Gastrocnemius medialis (tissue), 4 donors: ENCODE data around the gene ZPR1. TPM values are rescaled to one million over a fixed set of nuclear protein-coding genes. Genes with fewer than 3 reads are reported as not detected.
"Not testable (repeated sequence)": the region's sequence is repeated elsewhere in the genome, so short reads cannot be mapped to it uniquely, and the experiment has no call there.

ENCODE experiments used
- ATAC-seq, 2 donors: fragments of 150-250 bp; one replicate each; pipeline ENCODE4 v1.9.1; 2016
- DNase-seq, 2 donors: peaks; one replicate each; pipeline ENCODE4 v3.0.0-alpha.2; 2019
- H3K27ac ChIP-seq, 4 donors: fragments of 200-600 bp; sonication (generic); 1 replicate in 1 of 4; 2 replicates in 3 of 4; pipeline ENCODE4 v1.5.1; 2016 to 2018; ENCODE audit warnings: mild to moderate bottlenecking in 2 of 4, moderate library complexity in 1 of 4
- H3K27me3 ChIP-seq, 3 donors: fragments of 200-600 bp; sonication (generic) in 2 of 3; 1 replicate in 1 of 3; 2 replicates in 2 of 3; pipeline versions ENCODE4 v1.5.1 to v1.6.0; 2016 to 2019; ENCODE audit warnings: mild to moderate bottlenecking in 1 of 3, moderate library complexity in 1 of 3
- H3K36me3 ChIP-seq, 2 donors: fragments of 200-600 bp; sonication (generic) in 1 of 2; one replicate each; pipeline ENCODE4 v1.5.1; 2017 to 2018
- H3K4me1 ChIP-seq, 2 donors: fragments of 200-600 bp; sonication (generic) in 1 of 2; one replicate each; pipeline ENCODE4 v1.5.1; 2016 to 2017; ENCODE audit warnings: mild to moderate bottlenecking in 2 of 2
- H3K4me3 ChIP-seq, 4 donors: fragments of 200-600 bp; sonication (generic) in 3 of 4; 1 replicate in 1 of 4; 2 replicates in 3 of 4; pipeline ENCODE4 v1.5.1; 2016 to 2019; ENCODE audit warnings: mild to moderate bottlenecking in 2 of 4
- H3K9me3 ChIP-seq, 3 donors: fragments of 200-600 bp; sonication (generic) in 2 of 3; 1 replicate in 1 of 3; 2 replicates in 2 of 3; pipeline ENCODE4 v1.5.1; 2016 to 2019
- CTCF ChIP-seq, 5 experiments: fragments of 450-650 bp in 3 of 5; fragments of 200-600 bp in 2 of 5; sonication (generic) in 2 of 5; IDR thresholded peaks in 4 of 5; conservative IDR thresholded peaks in 1 of 5; 1 replicate in 4 of 5; 2 replicates in 1 of 5; pipeline ENCODE4 v1.5.1; 2016 to 2019; ENCODE audit warnings: antibody characterized with exemption in 5 of 5, mild to moderate bottlenecking in 3 of 5, moderate library complexity in 3 of 5
- POLR2A ChIP-seq, 2 donors: fragments of 450-650 bp; IDR thresholded peaks; one replicate each; pipeline ENCODE4 v1.6.1; 2017; ENCODE audit warnings: antibody characterized with exemption in 2 of 2, mild to moderate bottlenecking in 2 of 2, moderate library complexity in 2 of 2
- in situ Hi-C, 4 donors: fragments of 200-750 bp; cut with MboI; loops; one replicate each; pipeline versions ENCODE4 v1.15.0 to v1.8.0; 2017; ENCODE audit warnings: low sequenced_read_pairs in 4 of 4
- intact Hi-C: fragments of 100-400 bp; cut with DNase I; formaldehyde crosslinking; loops from one replicate; pipeline ENCODE4 v1.15.1; 2023; ENCODE audit warnings: low total_unique reads
- total RNA-seq, 4 donors: library from RNA; depleted of rRNA; stranded (reverse); fragments of >200 nt; gene quantifications; one replicate each; pipeline versions ENCODE4 v1.1.0 to v1.2.3, GENCODE V29; 2016

Gene ZPR1
- total RNA-seq, 4 donors from 2014 or later = 43.3 to 82.5 (median 56.9) TPM

GRCh38 chr11:116804001-116804400 lies 16.2 kb upstream of the ZPR1 start:
- Histone ChIP-seq H3K9me3 (no peaks in the 10 kb centered on the region), H3K36me3 (no peaks in the 10 kb centered on the region), H3K4me1 (no peaks in the 10 kb centered on the region), H3K27ac (no peak overlapping the region), H3K4me3 (no peak overlapping the region), H3K27me3 (no peaks in the 10 kb centered on the region)
- no peak for TF ChIP-seq POLR2A (IDR thresholded peaks at IDR 0.05)
- TF ChIP-seq CTCF (IDR thresholded peaks at IDR 0.05 in 4 of 5, conservative IDR thresholded peaks at IDR 0.05 in 1 of 5) = no peak
- intact Hi-C loops = no loop called here
- in situ Hi-C loops = no loop called here
- DNase-seq (no peak), ATAC-seq (no peak)

- H3K27ac ChIP-seq, DNase-seq, H3K4me3 ChIP-seq, in situ Hi-C loops, H3K36me3 ChIP-seq, intact Hi-C loops, H3K27me3 ChIP-seq, H3K9me3 ChIP-seq, ATAC-seq, H3K4me1 ChIP-seq: not testable (repeated sequence)
Measured at GRCh38 chr11:116801662-116802061, 13.8 kb upstream of the ZPR1 start.

- no peak overlapping the region for H3K27ac ChIP-seq
- ATAC-seq (no peak), DNase-seq (no peak)
- no peak overlapping the region for H3K4me3 ChIP-seq
- TF ChIP-seq CTCF (IDR thresholded peaks at IDR 0.05 in 4 of 5, conservative IDR thresholded peaks at IDR 0.05 in 1 of 5) (no peak), POLR2A (IDR thresholded peaks at IDR 0.05) (no peak)
- intact Hi-C loops = no loop called here
- H3K27me3 ChIP-seq = no peaks in the 10 kb centered on the region
- in situ Hi-C loops = no loop called here
- H3K9me3 ChIP-seq = no peaks in the 10 kb centered on the region
- no peaks in the 10 kb centered on the region for H3K4me1 ChIP-seq
- no peaks in the 10 kb centered on the region for H3K36me3 ChIP-seq
Measured at GRCh38 chr11:116800610-116801009, 12.8 kb upstream of the ZPR1 start.

- TF ChIP-seq POLR2A (IDR thresholded peaks at IDR 0.05) (no peak), CTCF (IDR thresholded peaks at IDR 0.05 in 4 of 5, conservative IDR thresholded peaks at IDR 0.05 in 1 of 5) (no peak)
- Histone ChIP-seq H3K4me3 (no peak overlapping the region), H3K27ac (no peak overlapping the region), H3K36me3 (no peaks in the 10 kb centered on the region), H3K4me1 (no peaks in the 10 kb centered on the region), H3K27me3 (no peaks in the 10 kb centered on the region), H3K9me3 (no peaks in the 10 kb centered on the region)
- intact Hi-C loops = no loop called here
- ATAC-seq = no peak
- no peak for DNase-seq
- in situ Hi-C loops = loop anchor here in 2 of 4 donors (10.0 kb wide), 1 partner anchor 306 kb away; no protein-coding TSS in a partner anchor
Measured at GRCh38 chr11:116798368-116798767, 10.5 kb upstream of the ZPR1 start.

- H3K27ac ChIP-seq = no peak overlapping the region
- no peak for DNase-seq
- TF ChIP-seq POLR2A (IDR thresholded peaks at IDR 0.05) (no peak), CTCF (IDR thresholded peaks at IDR 0.05 in 4 of 5, conservative IDR thresholded peaks at IDR 0.05 in 1 of 5) (no peak)
- no peaks in the 10 kb centered on the region for H3K4me1 ChIP-seq
- intact Hi-C loops (no loop called here), in situ Hi-C loops (loop anchor here in 2 of 4 donors (10.0 kb wide), 1 partner anchor 307 kb away; no protein-coding TSS in a partner anchor)
- H3K27me3 ChIP-seq = no peaks in the 10 kb centered on the region
- no peaks in the 10 kb centered on the region for H3K9me3 ChIP-seq
- no peak overlapping the region for H3K4me3 ChIP-seq
- no peaks in the 10 kb centered on the region for H3K36me3 ChIP-seq
- ATAC-seq = no peak
Measured at GRCh38 chr11:116797816-116798215, 10.0 kb upstream of the ZPR1 start.
